PC-3 (cell line): ENCODE results near the gene RPS6KA2.

Experiments
- EZH2 ChIP-seq: fragments of 300-600 bp; sonication (generic); IDR thresholded peaks from one replicate; pipeline ENCODE4 v1.6.1; 2017; ENCODE audit warnings: antibody characterized with exemption, mild to moderate bottlenecking, low read length; ENCODE audit not compliant: unreplicated experiment
- EZH2phosphoT487 ChIP-seq: fragments of 300-600 bp; sonication (generic); IDR thresholded peaks from 2 replicates; pipeline ENCODE4 v1.6.1; 2018; ENCODE audit warnings: mild to moderate bottlenecking, antibody characterized with exemption, low read length, borderline replicate concordance
- TF ChIP-seq, protein P1 (sequence below): fragments of 300-600 bp; sonication (generic); conservative IDR thresholded peaks from 2 replicates; pipeline ENCODE4 v1.5.1; 2017; ENCODE audit warnings: antibody characterized with exemption, low read depth, mild to moderate bottlenecking, low read length

DNA sequence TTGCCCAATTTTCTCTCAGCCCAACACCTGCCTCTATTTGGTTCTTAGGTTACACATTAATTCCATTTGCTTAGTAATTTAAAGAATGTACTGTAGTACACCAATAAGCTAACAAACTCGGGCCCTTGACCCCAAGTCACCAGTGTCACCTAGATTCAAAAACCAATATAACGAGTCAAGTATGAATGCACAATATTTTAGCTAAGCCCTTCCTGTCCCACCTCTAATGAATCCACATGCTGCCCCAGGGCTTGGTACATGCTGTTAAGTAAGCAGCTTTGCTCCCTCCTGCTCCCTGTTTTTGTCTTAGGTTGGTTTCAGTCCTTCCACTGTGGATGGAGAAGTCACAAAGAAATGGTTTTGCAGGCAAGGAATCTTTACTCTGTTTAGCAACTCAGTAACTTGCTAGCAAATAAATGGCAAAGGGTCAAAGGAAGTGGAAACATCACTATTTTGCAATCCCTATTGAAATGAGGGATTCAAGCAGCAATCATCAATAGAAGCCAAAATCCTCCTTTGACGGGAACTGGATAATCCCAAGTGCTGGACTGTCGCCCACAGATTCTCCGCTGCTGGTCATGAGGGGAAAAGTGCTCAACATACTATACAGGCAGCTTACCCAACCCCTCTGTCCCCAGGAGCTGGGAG is 239.3 kb downstream of the RPS6KA2 start:
- TF ChIP-seq, protein P1, sequence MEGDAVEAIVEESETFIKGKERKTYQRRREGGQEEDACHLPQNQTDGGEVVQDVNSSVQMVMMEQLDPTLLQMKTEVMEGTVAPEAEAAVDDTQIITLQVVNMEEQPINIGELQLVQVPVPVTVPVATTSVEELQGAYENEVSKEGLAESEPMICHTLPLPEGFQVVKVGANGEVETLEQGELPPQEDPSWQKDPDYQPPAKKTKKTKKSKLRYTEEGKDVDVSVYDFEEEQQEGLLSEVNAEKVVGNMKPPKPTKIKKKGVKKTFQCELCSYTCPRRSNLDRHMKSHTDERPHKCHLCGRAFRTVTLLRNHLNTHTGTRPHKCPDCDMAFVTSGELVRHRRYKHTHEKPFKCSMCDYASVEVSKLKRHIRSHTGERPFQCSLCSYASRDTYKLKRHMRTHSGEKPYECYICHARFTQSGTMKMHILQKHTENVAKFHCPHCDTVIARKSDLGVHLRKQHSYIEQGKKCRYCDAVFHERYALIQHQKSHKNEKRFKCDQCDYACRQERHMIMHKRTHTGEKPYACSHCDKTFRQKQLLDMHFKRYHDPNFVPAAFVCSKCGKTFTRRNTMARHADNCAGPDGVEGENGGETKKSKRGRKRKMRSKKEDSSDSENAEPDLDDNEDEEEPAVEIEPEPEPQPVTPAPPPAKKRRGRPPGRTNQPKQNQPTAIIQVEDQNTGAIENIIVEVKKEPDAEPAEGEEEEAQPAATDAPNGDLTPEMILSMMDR, result no peak
- TF ChIP-seq EZH2phosphoT487 (no peak), EZH2 (no peak)
